IMR-90 (cell line): ENCODE data around the gene GIPC3. TPM values are rescaled to one million over a fixed set of nuclear protein-coding genes. Genes with fewer than 3 reads are reported as not detected.

Source experiments
- ATAC-seq: fragments of 200-7000 bp; cut with Tn5 transposase; 2 replicates; pipeline ENCODE4 v1.9.1; 2020; ENCODE audit warnings: low read depth, mild to moderate bottlenecking, moderate library complexity
- BruUV-seq: library from RNA; stranded (reverse); fragments of 400-500 nt; replicated peaks from 2 replicates; lab custom pipeline; 2021; lab: Mats Ljungman, UMichigan
- CTCF ChIA-PET: fragments of 300-600 bp; formaldehyde crosslinking; extraction: SDS; loops from one replicate; lab custom pipeline; 2021; ENCODE audit warnings: antibody characterized with exemption; lab: Yijun Ruan, JAX
- POLR2A ChIA-PET: fragments of 300-600 bp; sonication (Branson Sonifier 250); formaldehyde crosslinking; loops from one replicate; lab custom pipeline; 2022; ENCODE audit warnings: antibody characterized with exemption; ENCODE audit not compliant: unreplicated experiment; lab: Charles Lee
- DNase-seq: peaks from one replicate; pipeline ENCODE4 v3.0.0; 2013
- H2AFZ ChIP-seq: replicated peaks from 2 replicates; pipeline ENCODE3; 2013; ENCODE audit warnings: low read length, mild to moderate bottlenecking; ENCODE audit not compliant: poor library complexity
- H2AK5ac ChIP-seq: 2 replicates; pipeline ENCODE4 v1.6.1; 2013; ENCODE audit warnings: low read depth, low read length, inconsistent platforms
- H2AK9ac ChIP-seq: replicated peaks from 2 replicates; pipeline ENCODE3; 2013; ENCODE audit warnings: mild to moderate bottlenecking, low read depth, low read length, moderate library complexity; ENCODE audit not compliant: poor library complexity
- H2BK120ac ChIP-seq: 2 replicates; pipeline ENCODE4 v1.6.1; 2013; ENCODE audit warnings: low read depth, low read length, inconsistent platforms
- H2BK15ac ChIP-seq: 3 replicates; pipeline ENCODE4 v1.6.1; 2013; ENCODE audit warnings: low read depth, low read length, inconsistent platforms
- H2BK20ac ChIP-seq: 2 replicates; pipeline ENCODE4 v1.6.1; 2013; ENCODE audit warnings: low read depth, mild to moderate bottlenecking, inconsistent platforms, low read length, moderate library complexity
- H2BK5ac ChIP-seq: 2 replicates; pipeline ENCODE4 v1.6.1; 2013; ENCODE audit warnings: mild to moderate bottlenecking, low read depth, low read length, inconsistent platforms; ENCODE audit not compliant: poor library complexity, severe bottlenecking
- H3K14ac ChIP-seq: replicated peaks from 2 replicates; pipeline ENCODE4 v1.6.1; 2013; ENCODE audit warnings: low read depth, low read length, inconsistent platforms
- H3K18ac ChIP-seq: 2 replicates; pipeline ENCODE4 v1.6.1; 2013; ENCODE audit warnings: low read depth, low read length, control low read depth
- H3K23ac ChIP-seq: 2 replicates; pipeline ENCODE4 v1.6.1; 2013; ENCODE audit warnings: low read depth, low read length, inconsistent platforms
- H3K27ac ChIP-seq: 2 replicates; pipeline ENCODE4 v1.5.1; 2013; ENCODE audit warnings: mild to moderate bottlenecking, control low read depth, low read length; ENCODE audit not compliant: insufficient read depth
- H3K27me3 ChIP-seq: 2 replicates; pipeline ENCODE4 v1.6.1; 2013; ENCODE audit warnings: low read length; ENCODE audit not compliant: control insufficient read depth, insufficient read depth
- H3K36me3 ChIP-seq: 2 replicates; pipeline ENCODE4 v1.6.1; 2013; ENCODE audit warnings: low read length, mixed read lengths; ENCODE audit not compliant: control insufficient read depth, insufficient read depth
- H3K4ac ChIP-seq: 2 replicates; pipeline ENCODE4 v1.6.1; 2013; ENCODE audit warnings: low read depth, low read length, inconsistent platforms
- H3K4me1 ChIP-seq: 2 replicates; pipeline ENCODE4 v1.6.1; 2013; ENCODE audit warnings: low read length, mixed read lengths; ENCODE audit not compliant: control insufficient read depth, insufficient read depth
- H3K4me2 ChIP-seq: 2 replicates; pipeline ENCODE4 v1.6.1; 2013; ENCODE audit warnings: low read depth, mild to moderate bottlenecking, control low read depth, low read length, moderate library complexity
- H3K4me3 ChIP-seq: 2 replicates; pipeline ENCODE4 v1.5.1; 2013; ENCODE audit warnings: low read depth, mild to moderate bottlenecking, control low read depth, low read length, moderate library complexity; ENCODE audit not compliant: insufficient read depth
- H3K56ac ChIP-seq: 2 replicates; pipeline ENCODE4 v1.6.1; 2013; ENCODE audit warnings: low read length, inconsistent platforms; ENCODE audit not compliant: insufficient read depth; ENCODE audit errors: extremely low read depth
- H3K79me1 ChIP-seq, 2 experiments: 2 replicates each; pipeline ENCODE4 v1.6.1; 2013; ENCODE audit warnings: low read length in 2 of 2, inconsistent platforms in 1 of 2, low read depth in 1 of 2
- H3K9ac ChIP-seq: 2 replicates; pipeline ENCODE4 v1.6.1; 2013; ENCODE audit warnings: low read depth, low read length, control low read depth
- H3K9me1 ChIP-seq: 2 replicates; pipeline ENCODE4 v1.6.1; 2013; ENCODE audit warnings: low read length, inconsistent platforms; ENCODE audit not compliant: insufficient read depth
- H3K9me3 ChIP-seq: 2 replicates; pipeline ENCODE4 v1.6.1; 2013; ENCODE audit warnings: low read length; ENCODE audit not compliant: control insufficient read depth, insufficient read depth
- H4K20me1 ChIP-seq: 2 replicates; pipeline ENCODE4 v1.6.1; 2013; ENCODE audit warnings: low read length, inconsistent platforms; ENCODE audit not compliant: insufficient read depth
- H4K5ac ChIP-seq: 2 replicates; pipeline ENCODE4 v1.6.1; 2013; ENCODE audit warnings: mild to moderate bottlenecking, low read depth, low read length, control low read depth
- H4K8ac ChIP-seq, 2 experiments: 2 replicates each; pipeline ENCODE4 v1.6.1; 2013; ENCODE audit warnings: low read depth in 2 of 2, low read length in 2 of 2, control low read depth in 1 of 2, inconsistent platforms in 1 of 2
- H4K91ac ChIP-seq: 2 replicates; pipeline ENCODE4 v1.6.1; 2013; ENCODE audit warnings: low read depth, low read length, inconsistent platforms; ENCODE audit not compliant: insufficient read depth
- CEBPB ChIP-seq: IDR thresholded peaks from 2 replicates; pipeline ENCODE4 v1.6.1; 2012; ENCODE audit warnings: low read depth, low read length, improper control_type of control experiment
- CHD1 ChIP-seq: IDR thresholded peaks from 2 replicates; pipeline ENCODE4 v1.6.1; 2012; ENCODE audit warnings: low read depth, low read length, improper control_type of control experiment
- CTCF ChIP-seq: conservative IDR thresholded peaks from 2 replicates; pipeline ENCODE4 v1.5.1; 2012; ENCODE audit warnings: mild to moderate bottlenecking, low read depth, low read length, improper control_type of control experiment
- FOS ChIP-seq: fragments of 150-350 bp; IDR thresholded peaks from 2 replicates; pipeline ENCODE4 v1.6.1; 2016; ENCODE audit warnings: low read depth, low read length
- MAFK ChIP-seq: IDR thresholded peaks from 2 replicates; pipeline ENCODE4 v1.6.1; 2012; ENCODE audit warnings: low read depth, low read length, improper control_type of control experiment
- MAZ ChIP-seq: IDR thresholded peaks from 2 replicates; pipeline ENCODE4 v1.6.1; 2012; ENCODE audit warnings: low read depth, mild to moderate bottlenecking, low read length, improper control_type of control experiment, moderate library complexity, borderline replicate concordance
- MXI1 ChIP-seq: IDR thresholded peaks from 2 replicates; pipeline ENCODE4 v1.6.1; 2012; ENCODE audit warnings: low read depth, mild to moderate bottlenecking, low read length, moderate library complexity, borderline replicate concordance
- NFE2L2 ChIP-seq: fragments of 150-350 bp; IDR thresholded peaks from 2 replicates; pipeline ENCODE4 v1.6.1; 2016; ENCODE audit warnings: low read depth, mild to moderate bottlenecking, low read length
- POLR2A ChIP-seq: IDR thresholded peaks from 2 replicates; pipeline ENCODE4 v1.6.1; 2012; ENCODE audit warnings: mild to moderate bottlenecking, low read depth, low read length
- RCOR1 ChIP-seq: IDR thresholded peaks from 2 replicates; pipeline ENCODE4 v1.6.1; 2012; ENCODE audit warnings: mild to moderate bottlenecking, low read length, improper control_type of control experiment; ENCODE audit not compliant: insufficient replicate concordance
- RFX5 ChIP-seq: IDR thresholded peaks from 2 replicates; pipeline ENCODE4 v1.8.0; 2012; ENCODE audit warnings: low read depth, mild to moderate bottlenecking, low read length, moderate library complexity
- SMC3 ChIP-seq: fragments of 150-350 bp; IDR thresholded peaks from 2 replicates; pipeline ENCODE4 v1.6.1; 2016; ENCODE audit warnings: low read depth, mild to moderate bottlenecking, antibody characterized with exemption, low read length, moderate library complexity
- WGBS, 2 experiments: methylation state at CpG; one replicate each; pipeline versions ENCODE4 v1.1.5 to v1.1.7; 2013; ENCODE audit warnings: missing lambda C conversion rate in 2 of 2; ENCODE audit not compliant: insufficient read length in 1 of 2; ENCODE audit errors: extremely low coverage in 2 of 2; 5-methylcytosine and 5-hydroxymethylcytosine counted together
- dilution Hi-C: fragments of 300-500 bp; cut with HindIII; formaldehyde crosslinking; loops from one replicate; pipeline ENCODE4 v1.14.3; 2018; ENCODE audit warnings: low sequenced_read_pairs; ENCODE audit not compliant: unreplicated experiment
- in situ Hi-C: fragments of 300-500 bp; cut with MboI; formaldehyde crosslinking; loops from 3 replicates; pipeline ENCODE4 v1.14.3; 2019; ENCODE audit warnings: low sequenced_read_pairs, inconsistent platforms, mixed read lengths
- intact Hi-C: fragments of 100-400 bp; cut with micrococcal nuclease; formaldehyde crosslinking; loops from 2 replicates; pipeline ENCODE4 v1.10.0; 2022
- polyA plus RNA-seq, 3 experiments: library from polyadenylated mRNA; depleted of rRNA; stranded (reverse); fragments of >200 nt; gene quantifications; 2 replicates each; pipeline ENCODE4 v1.2.3, GENCODE V29; 2012; ENCODE audit warnings: low replicate concordance in 1 of 3
- total RNA-seq: library from RNA; depleted of rRNA; stranded (reverse); fragments of >200 nt; gene quantifications from 2 replicates; pipeline ENCODE4 v1.2.3, GENCODE V29; 2012
- TF ChIP-seq, protein P1 (sequence below): fragments of 150-350 bp; IDR thresholded peaks from 2 replicates; pipeline ENCODE4 v1.6.1; 2017; ENCODE audit warnings: mild to moderate bottlenecking, antibody characterized with exemption, low read length, low read depth
- TF ChIP-seq, protein P2 (sequence below): fragments of 150-350 bp; IDR thresholded peaks from 2 replicates; pipeline ENCODE4 v1.6.1; 2016; ENCODE audit warnings: low read depth, mild to moderate bottlenecking, low read length, moderate library complexity, borderline replicate concordance

Gene GIPC3
- total and polyA plus RNA-seq, 2 of the 4 experiments (the other 2 are of a cell fraction): under 0.01 to 0.36 TPM

GRCh38 chr19:3595521-3596061 is 10.3 kb downstream of the GIPC3 start:
- CTCF ChIA-PET: no interaction called here
- H3K9ac ChIP-seq: no peak overlapping the region
- ATAC-seq (no peak), DNase-seq (no peak)
- no peak overlapping the region for H3K4me3 ChIP-seq
- H3K9me3 ChIP-seq: no peaks in the 10 kb centered on the region; the same call in 1 of the 2 replicates
- no peak overlapping the region for H4K5ac ChIP-seq
- TF ChIP-seq NFE2L2: no peak
- TF ChIP-seq POLR2A: no peak
- TF ChIP-seq, protein P1, sequence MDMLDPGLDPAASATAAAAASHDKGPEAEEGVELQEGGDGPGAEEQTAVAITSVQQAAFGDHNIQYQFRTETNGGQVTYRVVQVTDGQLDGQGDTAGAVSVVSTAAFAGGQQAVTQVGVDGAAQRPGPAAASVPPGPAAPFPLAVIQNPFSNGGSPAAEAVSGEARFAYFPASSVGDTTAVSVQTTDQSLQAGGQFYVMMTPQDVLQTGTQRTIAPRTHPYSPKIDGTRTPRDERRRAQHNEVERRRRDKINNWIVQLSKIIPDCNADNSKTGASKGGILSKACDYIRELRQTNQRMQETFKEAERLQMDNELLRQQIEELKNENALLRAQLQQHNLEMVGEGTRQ: no peak
- TF ChIP-seq MAZ: no peak
- no peak for TF ChIP-seq SMC3
- TF ChIP-seq MAFK: no peak
- TF ChIP-seq RCOR1: no peak
- TF ChIP-seq CTCF: no peak
- TF ChIP-seq FOS: no peak
- TF ChIP-seq CEBPB: no peak
- no peak for TF ChIP-seq CHD1
- TF ChIP-seq MXI1: no peak
- TF ChIP-seq, protein P2, sequence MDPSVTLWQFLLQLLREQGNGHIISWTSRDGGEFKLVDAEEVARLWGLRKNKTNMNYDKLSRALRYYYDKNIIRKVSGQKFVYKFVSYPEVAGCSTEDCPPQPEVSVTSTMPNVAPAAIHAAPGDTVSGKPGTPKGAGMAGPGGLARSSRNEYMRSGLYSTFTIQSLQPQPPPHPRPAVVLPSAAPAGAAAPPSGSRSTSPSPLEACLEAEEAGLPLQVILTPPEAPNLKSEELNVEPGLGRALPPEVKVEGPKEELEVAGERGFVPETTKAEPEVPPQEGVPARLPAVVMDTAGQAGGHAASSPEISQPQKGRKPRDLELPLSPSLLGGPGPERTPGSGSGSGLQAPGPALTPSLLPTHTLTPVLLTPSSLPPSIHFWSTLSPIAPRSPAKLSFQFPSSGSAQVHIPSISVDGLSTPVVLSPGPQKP: no peak
- TF ChIP-seq RFX5: no peak
- H3K4ac ChIP-seq: no peak overlapping the region
- dilution Hi-C loops (no loop called here), in situ Hi-C loops (no loop called here), intact Hi-C loops (no loop called here)
- no peak overlapping the region for H2AFZ ChIP-seq
- H2BK15ac ChIP-seq: no peak overlapping the region
- H2BK5ac ChIP-seq: no peak overlapping the region
- H4K8ac ChIP-seq: no peak overlapping the region
- H2BK20ac ChIP-seq: no peak overlapping the region
- H3K27ac ChIP-seq: no peak overlapping the region
- H2AK5ac ChIP-seq: no peak overlapping the region
- H3K23ac ChIP-seq: no peak overlapping the region
- no peak overlapping the region for H3K4me2 ChIP-seq
- POLR2A ChIA-PET: no interaction called here
- no peak overlapping the region for H2BK120ac ChIP-seq
- H3K14ac ChIP-seq: no peak overlapping the region
- WGBS, 2 experiments: 75% methylated on average over 31 of the region's 34 CpGs; no CpG with 5 or more reads in 1 of the 2 experiments
- H3K79me1 ChIP-seq: no peaks in the 10 kb centered on the region
- no peak overlapping the region for H3K56ac ChIP-seq
- no peaks in the 10 kb centered on the region for H3K4me1 ChIP-seq
- H3K9me1 ChIP-seq: no peaks in the 10 kb centered on the region
- H3K18ac ChIP-seq: no peak overlapping the region
- no peaks in the 10 kb centered on the region for H4K20me1 ChIP-seq
- no TSS peak for BruUV-seq
- H3K27me3 ChIP-seq: peaks cover 2% of the 10 kb centered on the region; the same call in 1 of the 2 replicates
- H3K36me3 ChIP-seq: peaks cover 2% of the 10 kb centered on the region; the same call in 1 of the 2 replicates
- no peak overlapping the region for H2AK9ac ChIP-seq
- no peak overlapping the region for H4K91ac ChIP-seq
